Iris pigment epithelial cell (primary cell): ENCODE results near the gene OLIG3.

Source experiments
- DNase-seq: peaks from one replicate; pipeline ENCODE4 v3.0.0-alpha.2; 2011; ENCODE audit warnings: low read depth

Gene OLIG3

DNA sequence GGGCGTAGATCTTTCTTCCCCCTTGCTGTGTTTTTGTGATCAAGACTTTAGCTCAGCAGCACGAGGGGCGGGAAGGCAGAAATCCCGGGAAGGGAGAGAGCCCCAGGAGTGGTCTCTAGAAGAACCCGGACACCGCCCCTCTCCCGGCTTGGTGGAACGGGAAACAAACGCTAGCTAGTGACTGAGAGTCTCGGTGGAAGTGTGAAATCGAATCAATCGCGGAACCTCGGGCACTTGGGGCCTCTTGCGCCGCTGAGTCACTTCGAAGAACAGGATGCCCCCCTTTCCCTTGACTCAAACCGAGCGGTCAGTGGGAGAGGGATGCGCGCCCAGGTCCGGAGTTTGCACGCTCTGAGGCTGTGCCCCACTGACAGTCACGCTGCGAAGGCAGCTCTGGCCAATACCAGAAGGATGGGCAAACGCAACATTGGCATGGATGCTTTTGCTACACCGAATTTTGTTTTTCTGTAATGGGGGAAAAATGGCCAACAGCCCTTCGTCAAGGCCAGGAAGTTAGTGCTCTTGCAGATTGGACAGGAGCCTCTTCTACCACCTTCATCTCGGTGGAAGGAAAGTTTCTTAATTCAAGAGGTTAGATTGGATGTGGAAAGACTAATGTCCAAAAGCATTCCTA lies 1.6 kb upstream of the OLIG3 start:
- DNase-seq, result no peak

DNA sequence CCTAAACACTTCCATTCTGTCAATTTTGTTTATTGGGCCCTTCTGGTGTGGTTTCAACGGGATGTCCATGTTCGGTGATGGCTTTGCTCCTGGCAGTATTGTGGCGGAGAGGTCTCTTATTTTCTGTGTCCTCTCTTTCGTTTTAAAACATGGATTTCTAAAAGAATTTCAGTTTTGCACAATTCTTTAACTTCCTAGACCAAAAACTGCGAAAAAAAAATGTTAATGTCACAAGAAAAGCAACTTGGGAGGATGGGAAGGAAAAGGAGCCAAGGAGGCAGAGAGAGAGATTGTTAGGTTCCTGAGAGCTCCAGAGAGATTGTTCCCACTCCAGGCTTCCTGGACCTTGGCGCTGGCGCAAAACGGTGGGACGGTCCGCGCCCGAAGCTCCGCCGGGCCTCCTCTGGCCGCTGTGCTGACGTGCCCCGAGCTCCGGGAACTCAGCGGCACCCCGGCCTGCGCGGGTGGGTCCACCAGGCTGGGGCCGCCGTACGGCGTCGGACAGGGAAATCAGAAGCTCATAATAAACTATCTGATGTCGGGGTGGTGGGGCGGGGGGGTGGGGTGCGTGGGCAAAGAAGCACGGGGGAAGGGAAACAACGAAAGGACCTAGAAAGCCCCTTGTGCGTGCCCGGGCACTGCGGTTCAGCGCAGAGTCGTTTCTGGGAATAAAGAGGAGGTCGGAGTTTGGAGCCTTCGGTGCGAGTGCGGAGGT lies 951 bp upstream of the OLIG3 start:
- DNase-seq, result no peak

DNA sequence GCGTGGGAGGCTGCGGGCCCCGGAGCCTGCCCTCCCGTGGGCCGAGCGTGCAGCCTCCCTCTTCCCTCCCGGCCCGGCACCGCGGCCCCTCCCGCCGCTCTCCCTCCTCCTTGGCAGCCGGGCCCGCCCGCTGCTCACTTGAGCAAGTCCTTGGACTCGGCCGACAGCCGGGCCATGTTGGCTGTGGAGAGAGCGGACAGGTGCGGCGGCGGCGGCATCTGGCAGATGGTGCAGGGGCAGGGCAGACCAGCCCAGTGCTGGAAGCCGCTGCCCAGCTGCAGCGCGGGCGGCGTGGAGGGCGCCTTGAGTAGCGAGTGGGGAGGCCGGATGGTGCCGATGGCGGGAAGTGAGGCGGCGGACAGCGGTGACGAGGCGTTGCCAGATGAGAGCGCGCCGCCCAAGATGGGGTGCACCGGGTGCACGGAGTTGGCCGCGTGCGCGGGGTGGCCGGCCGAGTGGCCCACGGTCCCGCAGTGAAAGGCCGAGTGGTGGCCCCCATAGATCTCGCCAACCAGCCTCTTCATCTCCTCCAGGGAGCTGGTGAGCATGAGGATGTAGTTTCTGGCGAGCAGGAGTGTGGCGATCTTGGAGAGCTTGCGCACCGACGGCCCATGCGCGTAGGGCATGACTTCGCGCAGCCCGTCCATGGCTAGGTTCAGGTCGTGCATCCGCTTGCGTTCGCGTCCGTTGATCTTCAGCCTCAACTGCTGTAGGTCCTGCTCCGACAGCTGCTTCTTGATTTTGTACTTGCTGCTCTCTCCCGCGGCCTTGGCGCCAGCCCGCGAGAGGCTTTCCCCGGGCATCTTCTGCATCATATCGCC lies 766 bp downstream of the OLIG3 start:
- DNase-seq, result no peak

DNA sequence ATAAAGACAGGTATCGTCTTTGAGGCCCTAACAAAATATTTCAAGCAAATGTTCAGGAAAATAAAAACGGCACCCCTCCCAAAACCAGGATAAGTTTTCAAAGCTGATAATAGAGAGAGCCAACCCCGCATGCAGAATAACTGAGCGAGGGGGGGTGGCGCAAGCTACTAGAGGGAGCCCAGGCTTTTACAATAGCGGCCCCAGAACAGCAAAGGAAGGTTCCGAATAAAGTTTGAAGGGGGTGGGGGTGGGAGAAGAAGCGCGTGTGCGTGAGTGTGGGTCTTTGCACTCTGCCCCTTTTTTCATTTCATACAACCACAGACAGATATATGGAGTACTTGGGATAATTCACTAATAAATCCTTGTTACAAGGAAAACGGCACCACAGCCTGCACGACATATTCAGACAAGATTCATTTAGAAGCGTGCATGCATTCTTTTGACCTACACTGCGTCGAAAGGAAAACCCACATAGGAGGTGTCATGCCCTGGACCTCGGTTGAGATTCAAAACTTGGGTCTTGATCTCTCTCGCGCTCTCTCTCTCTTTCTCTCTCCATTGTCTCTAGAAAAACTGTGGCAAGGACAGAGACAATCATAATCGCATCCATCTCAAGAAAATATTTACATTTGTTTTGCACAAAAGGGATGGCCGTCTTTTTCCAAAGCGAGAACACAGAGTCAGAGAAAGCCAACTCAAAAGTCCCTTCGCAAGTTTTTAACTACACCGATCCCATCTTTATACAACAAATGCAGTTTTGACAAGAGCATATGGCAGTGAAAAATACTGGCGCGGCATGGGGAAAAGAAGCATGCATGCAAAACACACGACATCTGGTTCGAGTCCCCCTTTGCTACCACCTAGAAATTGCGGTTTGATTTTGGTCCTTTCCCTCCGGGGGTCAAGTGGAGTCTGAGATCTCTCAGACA lies 1.6 kb downstream of the OLIG3 start:
- DNase-seq, result no peak

DNA sequence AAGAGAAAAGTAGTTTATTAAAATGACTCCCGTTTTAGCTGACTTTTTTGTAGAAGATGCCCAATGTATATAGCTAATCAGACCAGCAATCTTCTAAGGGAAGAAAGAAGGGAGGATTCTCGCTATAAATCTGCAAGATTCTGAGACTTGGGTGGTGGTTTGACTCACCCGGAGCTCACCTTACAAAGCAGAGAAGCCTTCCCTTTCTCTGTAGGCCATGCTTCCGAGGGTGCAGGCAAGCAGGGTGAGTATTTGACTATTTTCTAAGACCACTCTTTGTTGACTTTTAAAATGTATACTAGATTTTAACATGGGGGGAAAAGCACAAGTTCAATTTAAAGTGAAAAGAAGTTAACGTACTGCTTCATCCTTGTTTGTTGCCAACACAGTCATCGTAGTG lies 2.7 kb downstream of the OLIG3 start:
- no peak for DNase-seq

DNA sequence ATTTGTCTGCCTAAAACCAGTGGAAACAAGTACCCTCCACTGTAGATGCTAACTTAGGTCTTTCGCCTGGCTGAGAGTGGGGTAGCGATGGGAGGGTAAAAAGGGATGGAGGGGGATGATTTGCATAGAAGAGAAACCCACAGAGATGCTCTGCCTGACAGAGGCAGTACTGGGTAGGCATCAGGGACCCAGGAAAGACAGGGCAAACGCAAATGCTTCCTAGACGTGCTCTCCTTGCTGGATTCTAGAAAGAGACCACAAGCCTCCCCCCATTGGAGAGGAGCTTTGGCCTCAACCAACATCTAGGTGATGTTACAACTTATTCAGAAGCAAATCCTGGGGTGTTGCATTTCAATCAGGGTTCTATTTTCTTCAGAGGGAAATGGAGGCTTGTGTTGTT lies 3.2 kb downstream of the OLIG3 start:
- no peak for DNase-seq

DNA sequence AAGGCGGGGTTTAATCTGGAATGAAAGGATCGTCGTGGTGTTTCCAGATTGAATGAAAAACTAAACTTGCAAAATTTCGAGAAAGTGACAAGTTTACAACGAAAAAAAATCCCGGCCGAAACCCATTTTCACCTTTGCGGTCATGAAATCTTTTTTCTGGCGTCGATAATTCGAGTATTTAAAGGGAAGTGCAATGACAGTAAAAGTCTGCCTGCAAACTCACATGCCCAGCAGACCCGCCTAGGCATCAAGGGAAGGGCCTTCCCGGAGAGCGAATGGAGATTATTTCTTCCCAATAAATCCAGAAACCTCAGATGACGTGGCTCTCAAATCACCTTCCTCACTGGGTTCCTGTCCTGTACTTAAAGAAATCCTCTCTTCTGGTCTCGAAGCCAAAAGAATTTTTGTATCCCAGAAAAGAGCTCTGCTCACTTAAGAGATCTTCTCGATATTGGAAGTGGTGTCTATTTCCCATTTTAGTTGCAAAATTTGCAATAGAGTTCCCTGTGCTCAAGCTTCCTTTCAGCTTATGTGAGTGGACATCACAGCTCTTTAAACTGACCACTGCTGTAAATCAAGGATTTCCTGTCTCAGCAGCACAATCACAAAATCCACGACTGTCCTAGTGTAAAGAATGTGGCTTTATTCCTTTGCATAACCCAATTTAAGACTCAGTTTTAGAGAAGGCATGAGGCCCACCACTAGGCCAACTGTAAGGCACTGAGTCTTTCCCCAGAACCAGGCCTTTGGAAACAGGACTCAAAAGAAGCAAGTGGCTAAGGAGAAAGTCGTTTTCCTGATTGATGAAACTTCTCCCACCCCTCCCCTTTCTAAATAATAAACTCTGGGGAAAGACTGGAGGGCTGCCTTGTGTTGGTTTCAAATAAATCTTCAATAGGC lies 3.9 kb downstream of the OLIG3 start:
- no peak for DNase-seq

DNA sequence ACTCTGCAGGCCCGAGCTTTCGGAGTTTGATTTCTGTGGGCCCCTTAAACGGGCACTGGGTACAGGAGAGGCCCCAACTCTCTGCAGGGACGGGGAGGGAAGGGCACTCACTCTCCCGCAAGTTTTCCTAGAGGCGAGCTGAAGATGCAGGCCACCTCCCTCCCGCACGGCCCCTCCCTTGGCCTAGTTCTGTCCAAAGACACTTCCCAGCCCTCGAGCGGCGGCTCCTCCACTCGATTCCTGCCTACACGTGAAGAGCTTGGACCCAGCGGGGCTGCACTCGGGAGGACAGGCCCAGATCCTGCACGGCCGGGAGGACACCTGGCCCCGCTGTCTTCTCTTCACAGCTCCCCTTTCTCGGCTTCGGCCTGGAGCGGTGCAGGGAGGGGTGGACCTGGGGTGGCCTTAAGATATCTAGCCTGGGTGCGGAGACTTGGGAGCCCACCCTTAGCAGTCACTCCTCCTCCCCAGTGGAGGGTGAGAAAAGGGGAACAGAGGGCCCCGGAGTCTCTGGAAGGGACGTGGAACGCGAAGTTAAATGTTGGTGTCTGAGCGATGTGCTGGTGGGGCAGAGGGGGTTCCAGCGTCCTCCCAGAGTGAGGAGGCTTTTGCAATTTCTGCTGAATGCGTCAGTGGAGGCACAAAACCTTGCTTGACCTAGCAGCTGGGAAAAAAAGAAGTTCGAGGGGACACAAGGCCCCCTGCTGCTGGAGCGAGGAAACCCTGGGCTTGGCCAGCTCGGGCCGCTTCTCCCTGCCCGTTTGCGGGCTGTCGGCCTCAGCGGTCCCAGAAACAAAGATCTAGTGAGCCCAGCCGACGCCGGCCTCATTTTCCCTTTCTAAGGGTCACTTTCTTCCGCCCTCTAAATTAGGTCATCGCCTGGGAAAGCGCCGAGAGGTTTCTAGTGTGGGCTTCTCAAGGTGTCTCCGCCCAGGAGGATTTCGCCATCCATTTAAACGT lies 4.9 kb downstream of the OLIG3 start:
- no peak for DNase-seq

DNA sequence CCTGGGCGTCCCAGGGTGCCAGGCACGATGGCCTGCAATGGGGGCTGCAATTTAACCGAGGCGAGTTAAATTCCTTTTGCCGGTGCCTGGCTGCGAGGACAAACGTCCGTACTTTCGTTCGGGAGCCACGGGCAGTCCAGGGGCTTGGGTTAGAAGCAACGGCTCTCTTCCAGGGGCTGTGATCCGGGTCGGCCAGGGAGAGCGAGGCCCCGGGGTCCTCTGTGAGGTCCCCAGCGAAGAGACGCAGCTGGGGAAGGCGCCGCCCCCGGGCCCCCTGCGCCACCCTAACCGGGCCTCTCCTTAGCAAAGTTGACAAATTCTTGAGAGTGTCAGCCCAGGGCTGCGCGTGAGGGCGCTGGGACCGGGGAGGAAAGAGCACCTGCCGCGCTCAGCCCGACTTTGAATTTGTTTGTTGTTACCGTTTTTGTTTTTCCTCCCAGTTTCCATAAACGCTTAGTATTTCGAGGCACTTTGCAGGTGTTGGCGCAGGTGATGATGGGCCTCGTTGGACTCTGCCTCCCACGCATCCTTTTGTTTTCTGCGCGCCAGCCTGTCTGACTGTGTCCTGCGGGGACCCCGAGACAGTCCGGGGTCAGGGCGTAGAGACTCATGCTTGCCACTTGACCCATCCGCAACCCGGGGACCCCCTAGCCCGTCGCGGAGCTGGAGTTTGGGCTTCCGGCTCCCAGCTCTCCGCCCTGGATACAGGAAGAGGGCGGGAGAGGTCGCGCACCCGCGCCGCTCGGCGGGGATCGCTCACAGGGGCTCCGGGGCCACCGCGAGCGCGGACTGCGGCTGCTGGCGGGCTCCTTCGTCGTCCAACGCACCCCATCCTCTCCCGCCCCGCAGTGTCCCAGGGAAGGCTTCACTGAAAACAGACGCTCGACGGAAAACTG lies 5.8 kb downstream of the OLIG3 start:
- DNase-seq, result no peak

DNA sequence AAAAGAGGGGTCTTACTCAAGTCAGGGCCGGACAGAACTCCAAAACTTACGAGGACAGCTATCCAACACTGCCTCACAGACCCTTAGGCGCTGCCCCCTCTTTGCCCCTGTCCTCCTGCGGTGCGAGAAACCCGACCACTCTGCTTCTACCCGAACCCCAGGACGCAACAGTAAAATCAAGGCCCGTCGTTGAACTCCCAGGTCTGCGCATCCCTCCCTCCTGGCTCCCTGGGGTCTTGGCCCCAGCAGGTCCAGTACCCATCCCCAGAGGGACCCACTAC lies 6.4 kb downstream of the OLIG3 start:
- no peak for DNase-seq

DNA sequence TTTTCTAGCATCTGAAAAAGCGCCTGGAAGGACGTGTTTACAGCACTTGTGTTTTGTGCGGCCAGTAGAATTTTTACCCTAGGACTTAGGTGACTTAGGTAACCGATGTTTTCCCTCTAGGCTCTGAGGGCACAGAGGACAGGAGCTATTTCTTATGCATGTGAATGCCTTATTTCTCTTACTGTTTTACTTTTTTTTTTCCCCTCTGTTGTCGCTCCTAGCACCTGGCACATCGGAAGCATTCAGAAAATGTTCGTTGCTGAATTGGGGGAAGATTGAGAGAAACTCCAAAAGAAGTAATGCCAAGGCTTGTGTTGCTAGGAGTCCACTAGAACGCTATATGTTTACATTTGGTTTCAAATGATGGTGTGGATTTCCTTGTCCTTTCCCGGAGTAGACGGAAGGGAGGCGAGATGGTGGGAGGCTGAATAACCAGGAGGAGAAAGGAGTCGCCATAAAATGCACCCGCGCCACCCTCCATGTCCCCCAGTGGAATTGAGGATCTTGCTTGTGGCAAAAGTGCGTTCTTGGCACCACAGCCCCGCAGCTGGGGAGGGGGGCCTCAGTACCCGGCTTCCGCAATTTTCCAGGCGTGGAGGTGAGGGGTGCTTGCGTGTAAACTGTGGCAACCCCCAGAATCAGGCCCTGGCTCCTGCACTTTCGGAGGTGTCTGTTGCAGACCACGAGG lies 6.9 kb downstream of the OLIG3 start:
- DNase-seq, result no peak

DNA sequence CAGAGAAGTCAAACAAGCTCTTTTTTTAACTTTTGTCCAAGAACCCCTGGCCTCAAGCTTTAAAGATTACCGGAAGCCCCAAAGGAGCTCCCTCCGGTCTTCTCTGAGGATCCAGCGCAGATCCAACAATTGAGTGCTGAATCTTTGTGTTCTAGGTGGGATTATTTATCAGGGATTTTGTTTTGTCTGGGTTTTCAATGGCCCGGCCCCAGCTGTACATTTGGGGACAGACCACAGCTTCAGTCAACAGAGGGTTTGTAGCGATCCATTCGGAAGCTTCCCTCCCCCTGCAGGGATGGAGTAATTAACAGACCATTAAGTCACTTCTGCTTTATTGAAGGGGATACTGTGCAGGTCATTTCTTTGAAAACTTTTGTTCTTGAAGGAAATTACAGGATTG lies 7.8 kb downstream of the OLIG3 start:
- no peak for DNase-seq

DNA sequence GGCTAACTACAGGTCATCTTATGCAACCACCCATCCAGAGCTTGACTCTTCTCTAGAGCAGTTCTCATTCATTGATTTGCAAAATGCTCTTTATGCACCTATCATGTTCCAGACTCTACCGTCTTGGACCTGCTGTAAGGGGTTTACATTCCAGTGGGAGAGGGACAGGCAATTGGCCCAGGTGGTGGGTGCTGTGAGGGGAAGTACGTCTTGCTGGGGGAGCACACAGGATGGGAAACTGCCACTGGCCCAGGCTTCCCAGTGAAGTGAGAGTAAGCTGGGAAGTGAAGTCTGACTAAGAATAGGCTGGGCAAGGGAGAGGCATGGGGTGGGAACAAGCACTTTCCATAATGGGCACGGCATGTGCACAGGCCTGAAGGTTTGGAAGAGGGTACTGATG lies 13.8 kb downstream of the OLIG3 start:
- DNase-seq, result no peak

DNA sequence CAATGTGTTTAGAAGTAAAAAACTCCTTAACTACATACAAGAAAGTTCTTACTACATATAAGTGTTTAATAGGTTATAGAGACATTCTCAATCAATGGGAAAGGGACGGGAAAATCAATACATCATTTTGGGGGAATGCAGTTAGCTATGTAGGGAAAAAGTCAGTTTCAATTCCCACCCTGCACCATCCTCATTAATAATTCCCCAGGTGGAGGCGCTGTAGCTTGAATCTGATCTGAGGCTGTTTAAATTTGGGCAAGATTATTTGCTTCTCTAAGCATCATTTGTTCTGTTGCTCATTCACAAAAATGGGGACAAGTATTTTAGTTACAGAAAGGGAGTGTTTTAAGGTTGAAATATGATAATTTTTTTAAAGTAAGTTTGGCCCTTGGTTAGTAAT lies 19.1 kb downstream of the OLIG3 start:
- DNase-seq, result no peak

DNA sequence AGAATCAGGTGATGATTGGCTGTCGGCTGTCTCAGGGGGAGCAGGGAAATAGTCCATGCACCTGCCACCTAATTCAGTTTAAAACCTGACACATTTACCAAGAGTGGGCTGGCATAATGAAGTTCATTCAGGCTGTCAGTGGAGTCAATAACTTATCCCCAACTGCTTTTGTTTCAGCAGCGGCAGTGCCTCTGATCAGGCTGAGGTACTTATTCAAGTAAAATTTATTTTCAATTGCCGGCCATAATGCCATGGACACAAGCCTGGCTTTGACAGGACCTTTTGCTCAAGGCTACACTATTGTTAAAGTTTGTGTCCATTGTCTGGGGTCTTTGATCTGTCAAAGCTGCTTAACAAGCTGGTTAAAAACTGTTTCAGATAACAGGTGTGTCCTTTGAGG lies 20.6 kb downstream of the OLIG3 start:
- no peak for DNase-seq

DNA sequence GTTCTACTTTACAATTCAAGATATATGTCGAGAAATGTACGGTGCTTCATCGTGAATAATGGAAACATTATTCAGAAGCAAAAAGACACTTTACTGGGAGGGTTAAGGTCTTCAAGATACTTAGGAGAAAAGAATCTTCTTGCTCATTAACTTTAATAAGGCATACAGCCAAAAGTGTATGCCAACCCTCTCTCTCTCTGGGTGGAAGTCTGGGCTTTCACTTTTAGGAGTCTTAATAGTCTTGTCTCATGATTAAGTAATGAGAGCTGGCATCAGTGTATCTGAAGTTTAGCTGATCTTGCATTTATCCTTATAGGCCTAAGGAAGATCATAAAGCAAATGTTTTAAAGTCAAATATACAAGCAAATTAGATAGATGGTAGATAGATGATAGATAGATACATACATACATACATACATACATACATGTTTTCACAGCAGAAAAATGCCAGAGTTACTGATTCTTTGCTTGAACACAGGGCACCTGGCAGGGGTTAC lies 21.5 kb downstream of the OLIG3 start:
- DNase-seq, result no peak

DNA sequence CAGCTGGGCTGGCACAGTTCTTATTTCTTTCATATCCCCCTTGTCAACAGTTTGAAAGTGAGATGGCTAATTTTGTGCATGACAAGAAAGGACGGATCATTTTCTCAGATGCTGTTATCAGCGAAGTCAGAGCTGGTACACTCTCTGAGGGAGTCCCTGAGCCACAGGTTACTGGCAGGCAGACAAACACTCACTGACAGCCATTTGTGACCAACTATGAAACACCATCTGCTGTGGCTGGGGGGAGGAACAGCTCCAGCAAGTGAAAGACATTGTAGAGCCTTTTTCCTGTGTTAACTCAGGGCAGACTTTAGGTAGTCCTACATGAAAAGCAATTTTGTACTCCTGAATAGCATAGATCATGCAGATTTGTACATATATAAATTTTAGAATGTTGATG lies 22.2 kb downstream of the OLIG3 start:
- no peak for DNase-seq

DNA sequence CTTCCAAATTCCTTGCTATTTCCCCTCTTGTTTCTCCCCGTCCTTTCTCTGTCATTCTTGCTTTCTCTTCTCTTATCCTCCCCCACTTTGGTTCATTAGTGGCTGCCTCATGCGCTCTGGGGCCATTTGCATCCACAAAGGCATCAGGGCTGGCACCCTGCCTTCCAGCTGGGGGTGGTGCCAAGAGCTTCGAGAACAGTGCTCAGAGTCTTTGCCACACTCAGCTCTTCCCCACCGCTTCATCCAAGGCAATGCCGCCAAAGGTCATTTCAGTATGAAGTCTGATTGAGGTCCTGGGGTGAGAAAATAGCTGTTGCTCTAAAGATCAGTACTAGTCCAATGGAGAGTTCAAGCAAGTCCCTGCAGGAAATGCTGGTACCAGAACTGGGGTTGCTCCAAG lies 22.7 kb downstream of the OLIG3 start:
- no peak for DNase-seq
